ENCODE results near the gene INTS4.

DNA sequence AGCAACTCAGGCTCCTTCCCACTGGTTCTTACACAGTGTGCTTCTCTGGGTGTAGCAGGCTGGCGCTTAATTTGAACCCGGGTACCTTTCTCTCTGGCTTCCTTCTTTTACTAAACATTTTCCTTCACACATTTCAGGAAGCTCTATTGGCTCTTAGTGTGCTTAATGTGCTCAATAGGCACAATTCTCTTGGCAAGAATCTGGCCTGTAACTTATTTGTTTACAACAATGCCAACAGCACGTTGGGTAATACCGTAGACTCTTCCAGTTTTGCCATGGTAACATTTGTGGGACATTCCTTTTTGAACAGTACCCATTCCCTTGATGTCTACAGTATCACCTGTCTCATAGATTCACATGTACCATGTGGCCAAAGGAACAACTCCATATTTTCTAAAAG lies 125.7 kb downstream of the INTS4 start:
- no peak for TF ChIP-seq POLR2A (IDR thresholded peaks at IDR 0.05; ENCODE audit: extremely low read depth, insufficient read length)
- TF ChIP-seq, protein P1, sequence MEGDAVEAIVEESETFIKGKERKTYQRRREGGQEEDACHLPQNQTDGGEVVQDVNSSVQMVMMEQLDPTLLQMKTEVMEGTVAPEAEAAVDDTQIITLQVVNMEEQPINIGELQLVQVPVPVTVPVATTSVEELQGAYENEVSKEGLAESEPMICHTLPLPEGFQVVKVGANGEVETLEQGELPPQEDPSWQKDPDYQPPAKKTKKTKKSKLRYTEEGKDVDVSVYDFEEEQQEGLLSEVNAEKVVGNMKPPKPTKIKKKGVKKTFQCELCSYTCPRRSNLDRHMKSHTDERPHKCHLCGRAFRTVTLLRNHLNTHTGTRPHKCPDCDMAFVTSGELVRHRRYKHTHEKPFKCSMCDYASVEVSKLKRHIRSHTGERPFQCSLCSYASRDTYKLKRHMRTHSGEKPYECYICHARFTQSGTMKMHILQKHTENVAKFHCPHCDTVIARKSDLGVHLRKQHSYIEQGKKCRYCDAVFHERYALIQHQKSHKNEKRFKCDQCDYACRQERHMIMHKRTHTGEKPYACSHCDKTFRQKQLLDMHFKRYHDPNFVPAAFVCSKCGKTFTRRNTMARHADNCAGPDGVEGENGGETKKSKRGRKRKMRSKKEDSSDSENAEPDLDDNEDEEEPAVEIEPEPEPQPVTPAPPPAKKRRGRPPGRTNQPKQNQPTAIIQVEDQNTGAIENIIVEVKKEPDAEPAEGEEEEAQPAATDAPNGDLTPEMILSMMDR (IDR thresholded peaks at IDR 0.05; ENCODE audit: low read depth, low read length), result no peak
